Astrocyte of the spinal cord (primary cell): ENCODE data around the gene SPTBN5.

Source experiments
- DNase-seq: peaks from one replicate; pipeline ENCODE4 v3.0.0; 2011; ENCODE audit warnings: low read depth, low spot score
- H3K4me3 ChIP-seq: 2 replicates; pipeline ENCODE4 v1.5.1; 2011; ENCODE audit warnings: low read depth, mild to moderate bottlenecking, low read length, moderate library complexity
- in situ Hi-C: cut with HindIII; loops from 2 replicates; pipeline ENCODE4 v1.10.0; 2017; ENCODE audit warnings: low sequenced_read_pairs
- TF ChIP-seq, protein P1 (sequence below): IDR thresholded peaks from 2 replicates; pipeline ENCODE4 v1.5.1; 2012; ENCODE audit warnings: low read depth, mild to moderate bottlenecking, low read length, inconsistent platforms

The SPTBN5 gene

DNA sequence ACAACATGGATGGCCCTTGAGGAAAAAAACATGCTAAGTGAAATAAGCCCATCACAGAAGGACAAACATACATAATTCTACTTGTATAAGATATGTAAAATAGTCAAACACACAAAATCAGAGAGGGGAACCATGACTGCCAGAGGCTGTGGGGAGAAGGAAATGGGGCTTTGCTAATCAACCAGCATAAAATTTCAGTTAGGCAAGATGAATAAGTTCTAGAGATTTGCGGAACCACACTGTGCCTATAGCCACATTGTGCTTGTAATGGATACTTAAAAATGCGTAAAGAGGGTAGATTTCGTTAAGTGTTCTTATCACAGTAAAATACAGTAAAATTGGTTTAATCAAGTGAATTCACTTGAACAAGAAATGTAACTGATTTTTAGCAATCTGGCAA lies 33.7 kb upstream of the SPTBN5 start:
- TF ChIP-seq, protein P1, sequence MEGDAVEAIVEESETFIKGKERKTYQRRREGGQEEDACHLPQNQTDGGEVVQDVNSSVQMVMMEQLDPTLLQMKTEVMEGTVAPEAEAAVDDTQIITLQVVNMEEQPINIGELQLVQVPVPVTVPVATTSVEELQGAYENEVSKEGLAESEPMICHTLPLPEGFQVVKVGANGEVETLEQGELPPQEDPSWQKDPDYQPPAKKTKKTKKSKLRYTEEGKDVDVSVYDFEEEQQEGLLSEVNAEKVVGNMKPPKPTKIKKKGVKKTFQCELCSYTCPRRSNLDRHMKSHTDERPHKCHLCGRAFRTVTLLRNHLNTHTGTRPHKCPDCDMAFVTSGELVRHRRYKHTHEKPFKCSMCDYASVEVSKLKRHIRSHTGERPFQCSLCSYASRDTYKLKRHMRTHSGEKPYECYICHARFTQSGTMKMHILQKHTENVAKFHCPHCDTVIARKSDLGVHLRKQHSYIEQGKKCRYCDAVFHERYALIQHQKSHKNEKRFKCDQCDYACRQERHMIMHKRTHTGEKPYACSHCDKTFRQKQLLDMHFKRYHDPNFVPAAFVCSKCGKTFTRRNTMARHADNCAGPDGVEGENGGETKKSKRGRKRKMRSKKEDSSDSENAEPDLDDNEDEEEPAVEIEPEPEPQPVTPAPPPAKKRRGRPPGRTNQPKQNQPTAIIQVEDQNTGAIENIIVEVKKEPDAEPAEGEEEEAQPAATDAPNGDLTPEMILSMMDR, result no peak
- no peak overlapping the region for H3K4me3 ChIP-seq
- in situ Hi-C loops, result no loop called here
- no peak for DNase-seq

GRCh38 chr15:41926185-41927056 lies 32.6 kb upstream of the SPTBN5 start:
- TF ChIP-seq, protein P1, result no peak
- in situ Hi-C loops, result no loop called here
- no peak overlapping the region for H3K4me3 ChIP-seq
- no peak for DNase-seq

- in situ Hi-C loops, result no loop called here
- TF ChIP-seq, protein P1, result no peak
Measured at GRCh38 chr15:41925086-41925608, 31.3 kb upstream of the SPTBN5 start.

GRCh38 chr15:41923401-41923997 lies 29.6 kb upstream of the SPTBN5 start:
- TF ChIP-seq, protein P1, result no peak
- no peak overlapping the region for H3K4me3 ChIP-seq
- DNase-seq, result no peak
- in situ Hi-C loops, result no loop called here

More at GRCh38 chr15:41925086-41925608, 31.3 kb upstream of the SPTBN5 start:
- no peak overlapping the region for H3K4me3 ChIP-seq
- DNase-seq, result no peak

GRCh38 chr15:41922353-41922752 lies 28.5 kb upstream of the SPTBN5 start:
- no peak for DNase-seq
- in situ Hi-C loops, result no loop called here
- TF ChIP-seq, protein P1, result no peak
- no peak overlapping the region for H3K4me3 ChIP-seq

- in situ Hi-C loops, result no loop called here
- no peak for DNase-seq
- TF ChIP-seq, protein P1, result no peak
- no peak overlapping the region for H3K4me3 ChIP-seq
Measured at GRCh38 chr15:41921639-41922038, 27.8 kb upstream of the SPTBN5 start.
